ENCODE results near the gene DLGAP4.

DLGAP4 gene

GRCh38 chr20:36573103-36573797, 267.1 kb downstream of the DLGAP4 start, which contains the start of gene TGIF2:
Gene TGIF2 (plus strand): TSS chr20:36573597. CDS start chr20:36578775, 5,178 bp downstream.
- no peak for DNase-seq

- no peak for DNase-seq
Observed at GRCh38 chr20:36573798-36574365, 267.7 kb downstream of the DLGAP4 start.

- DNase-seq, result no peak
Observed at GRCh38 chr20:36574366-36575135, 268.4 kb downstream of the DLGAP4 start.

- no peak for DNase-seq
Observed at GRCh38 chr20:36576081-36576445, 269.9 kb downstream of the DLGAP4 start.

All from NCI-H1092 (cell line).